Breast epithelium (tissue), 3 donors: ENCODE results near the gene MPC2.

ENCODE experiments used
- CTCF ChIP-seq, 3 donors: fragments of 450-650 bp; IDR thresholded peaks; one replicate each; pipeline ENCODE4 v1.5.1; 2016 to 2017; ENCODE audit warnings: antibody characterized with exemption in 3 of 3, mild to moderate bottlenecking in 3 of 3, moderate library complexity in 3 of 3
- POLR2A ChIP-seq: fragments of 450-650 bp; IDR thresholded peaks from one replicate; pipeline ENCODE4 v1.6.1; 2016; ENCODE audit warnings: antibody characterized with exemption, mild to moderate bottlenecking, moderate library complexity

- TF ChIP-seq CTCF (IDR thresholded peaks at IDR 0.05) (no peak), POLR2A (no peak)
Observed at GRCh38 chr1:167911413-167911812, 25.5 kb downstream of the MPC2 start.
